LNCaP clone FGC (cell line): ENCODE data around the gene DHRSX.
"Not testable (repeated sequence)": the region's sequence is repeated elsewhere in the genome, so short reads cannot be mapped to it uniquely, and the experiment has no call there.

Source experiments
- DNase-seq: peaks from one replicate; pipeline ENCODE4 v3.0.0-alpha.2; 2011; ENCODE audit warnings: low read depth
- H3K4me3 ChIP-seq: 2 replicates; pipeline ENCODE4 v1.5.1; 2011; ENCODE audit warnings: mild to moderate bottlenecking, low read depth, low read length, control low read depth
- CTCF ChIP-seq: IDR thresholded peaks from 2 replicates; pipeline ENCODE4 v1.5.1; 2012; ENCODE audit warnings: mild to moderate bottlenecking; ENCODE audit not compliant: control insufficient read depth, insufficient read depth; ENCODE audit errors: extremely low read depth

DHRSX gene

GRCh38 chrX:2220296-2220695, 280.5 kb downstream of the DHRSX start:
- TF ChIP-seq CTCF = no peak
- no peak overlapping the region for H3K4me3 ChIP-seq
- no peak for DNase-seq

GRCh38 chrX:2214138-2214823, 286.5 kb downstream of the DHRSX start:
- DNase-seq, H3K4me3 ChIP-seq: not testable (repeated sequence)

GRCh38 chrX:2211667-2212066, 289.1 kb downstream of the DHRSX start:
- DNase-seq, H3K4me3 ChIP-seq: not testable (repeated sequence)

GRCh38 chrX:2193273-2193592, 307.5 kb downstream of the DHRSX start:
- no peak overlapping the region for H3K4me3 ChIP-seq
- no peak for TF ChIP-seq CTCF
- no peak for DNase-seq

GRCh38 chrX:2192584-2193272, 308.0 kb downstream of the DHRSX start:
- H3K4me3 ChIP-seq = no peak overlapping the region
- DNase-seq = no peak
- no peak for TF ChIP-seq CTCF

- no peak for DNase-seq
- TF ChIP-seq CTCF = no peak
- no peak overlapping the region for H3K4me3 ChIP-seq
Observed at GRCh38 chrX:2188840-2189239, 311.9 kb downstream of the DHRSX start.

GRCh38 chrX:2188330-2188792, 312.4 kb downstream of the DHRSX start:
- no peak for DNase-seq
- no peak for TF ChIP-seq CTCF
- H3K4me3 ChIP-seq = no peak overlapping the region

- DNase-seq = no peak
- no peak overlapping the region for H3K4me3 ChIP-seq
- TF ChIP-seq CTCF = no peak
Observed at GRCh38 chrX:2187352-2188115, 313.2 kb downstream of the DHRSX start.
